Hematopoietic multipotent progenitor cell treated with erythropoietin and hydrocortisone succinate and interleukin-3 and kit ligand, for 8 days (in vitro differentiated cells): ENCODE results near the gene CCL4.
"Not testable (repeated sequence)": the region's sequence is repeated elsewhere in the genome, so short reads cannot be mapped to it uniquely, and the experiment has no call there.

ENCODE experiments used
- DNase-seq: peaks from one replicate; pipeline ENCODE4 v3.0.0-alpha.2; 2015

Gene CCL4

GRCh38 chr17:36103401-36103975 lies at the start of gene CCL4:
Gene CCL4 (plus strand): TSS chr17:36103827. CDS start chr17:36103906, 79 bp downstream.
- DNase-seq, result not testable (repeated sequence)

GRCh38 chr17:36055171-36055570 lies 48.5 kb upstream of the CCL4 start:
- DNase-seq, result no peak

GRCh38 chr17:36055921-36056520 lies 47.6 kb upstream of the CCL4 start:
- no peak for DNase-seq

- no peak for DNase-seq
Observed at GRCh38 chr17:36057911-36058310, 45.7 kb upstream of the CCL4 start.

- DNase-seq, result no peak
Observed at GRCh38 chr17:36059406-36059805, 44.2 kb upstream of the CCL4 start.

- DNase-seq, result no peak
Observed at GRCh38 chr17:36060816-36061215, 42.8 kb upstream of the CCL4 start.

GRCh38 chr17:36063786-36064541 lies 39.7 kb upstream of the CCL4 start, which contains the start of gene CCL18:
Gene CCL18 (plus strand): TSS chr17:36064272. CDS start chr17:36064343, 71 bp downstream.
- no peak for DNase-seq

GRCh38 chr17:36066365-36066985 lies 37.2 kb upstream of the CCL4 start:
- DNase-seq, result peak; percentile 62

GRCh38 chr17:36068524-36068923 lies 35.1 kb upstream of the CCL4 start:
- DNase-seq, result no peak

- no peak for DNase-seq
Observed at GRCh38 chr17:36069136-36069535, 34.5 kb upstream of the CCL4 start.

- no peak for DNase-seq
Observed at GRCh38 chr17:36070427-36070826, 33.2 kb upstream of the CCL4 start.

GRCh38 chr17:36071751-36072150 lies 31.9 kb upstream of the CCL4 start:
- DNase-seq, result peak; percentile 55

GRCh38 chr17:36072431-36073121 lies 31.1 kb upstream of the CCL4 start:
- peak; percentile 88 for DNase-seq

- no peak for DNase-seq
Observed at GRCh38 chr17:36074365-36074764, 29.3 kb upstream of the CCL4 start.

GRCh38 chr17:36081681-36082471 lies 21.8 kb upstream of the CCL4 start:
- not testable (repeated sequence) for DNase-seq

- peak; percentile 38 for DNase-seq
Observed at GRCh38 chr17:36082482-36083120, 21.0 kb upstream of the CCL4 start.

GRCh38 chr17:36083691-36084090 lies 19.9 kb upstream of the CCL4 start:
- not testable (repeated sequence) for DNase-seq

- DNase-seq, result no peak
Observed at GRCh38 chr17:36085765-36086164, 17.9 kb upstream of the CCL4 start.

GRCh38 chr17:36086791-36087190 lies 16.8 kb upstream of the CCL4 start:
- no peak for DNase-seq

GRCh38 chr17:36087471-36087870 lies 16.2 kb upstream of the CCL4 start:
- not testable (repeated sequence) for DNase-seq

GRCh38 chr17:36087897-36088572 lies 15.6 kb upstream of the CCL4 start:
- not testable (repeated sequence) for DNase-seq
